HG03066 (cell line): Measurements from ENCODE around the gene KAZN.

Experiments
- ATAC-seq: cut with Tn5 transposase; IDR thresholded peaks from one replicate; pipeline ENCODE4 v1.9.1; 2021; ENCODE audit warnings: low read depth; ENCODE audit not compliant: unreplicated experiment

Gene KAZN

GRCh38 chr1:14611792-14612191 lies 13.3 kb downstream of the KAZN start:
- ATAC-seq, result no peak

- no peak for ATAC-seq
Measured at GRCh38 chr1:14612256-14612655, 13.8 kb downstream of the KAZN start.

- ATAC-seq, result no peak
Measured at GRCh38 chr1:14613926-14614325, 15.4 kb downstream of the KAZN start.

- no peak for ATAC-seq
Measured at GRCh38 chr1:14614341-14614740, 15.9 kb downstream of the KAZN start.

GRCh38 chr1:14615549-14616218 lies 17.2 kb downstream of the KAZN start:
- no peak for ATAC-seq

- ATAC-seq, result no peak
Measured at GRCh38 chr1:14616632-14617396, 18.3 kb downstream of the KAZN start.

- no peak for ATAC-seq
Measured at GRCh38 chr1:14617791-14618190, 19.3 kb downstream of the KAZN start.

- no peak for ATAC-seq
Measured at GRCh38 chr1:14620941-14621340, 22.5 kb downstream of the KAZN start.

- no peak for ATAC-seq
Measured at GRCh38 chr1:14623090-14623489, 24.6 kb downstream of the KAZN start.

GRCh38 chr1:14624941-14625340 lies 26.5 kb downstream of the KAZN start:
- no peak for ATAC-seq

GRCh38 chr1:14625572-14625971 lies 27.1 kb downstream of the KAZN start:
- ATAC-seq, result no peak

- no peak for ATAC-seq
Measured at GRCh38 chr1:14625996-14626395, 27.5 kb downstream of the KAZN start.

GRCh38 chr1:14626869-14627607 lies 28.6 kb downstream of the KAZN start:
- no peak for ATAC-seq

- ATAC-seq, result no peak
Measured at GRCh38 chr1:14627608-14628489, 29.4 kb downstream of the KAZN start.

GRCh38 chr1:14629363-14630014 lies 31.0 kb downstream of the KAZN start:
- ATAC-seq, result no peak

- ATAC-seq, result no peak
Measured at GRCh38 chr1:14630986-14631385, 32.5 kb downstream of the KAZN start.

GRCh38 chr1:14631421-14631820 lies 32.9 kb downstream of the KAZN start:
- no peak for ATAC-seq

GRCh38 chr1:14634486-14634885 lies 36.0 kb downstream of the KAZN start:
- no peak for ATAC-seq

GRCh38 chr1:14635421-14635820 lies 36.9 kb downstream of the KAZN start:
- ATAC-seq, result no peak
